HG03354 (cell line): ENCODE measurements around the gene LUC7L.
"Not testable (repeated sequence)": the region's sequence is repeated elsewhere in the genome, so short reads cannot be mapped to it uniquely, and the experiment has no call there.

Experiments
- ATAC-seq: cut with Tn5 transposase; IDR thresholded peaks from one replicate; pipeline ENCODE4 v1.9.1; 2021; ENCODE audit warnings: mild to moderate bottlenecking; ENCODE audit not compliant: unreplicated experiment, poor library complexity, severe bottlenecking

Gene LUC7L

DNA sequence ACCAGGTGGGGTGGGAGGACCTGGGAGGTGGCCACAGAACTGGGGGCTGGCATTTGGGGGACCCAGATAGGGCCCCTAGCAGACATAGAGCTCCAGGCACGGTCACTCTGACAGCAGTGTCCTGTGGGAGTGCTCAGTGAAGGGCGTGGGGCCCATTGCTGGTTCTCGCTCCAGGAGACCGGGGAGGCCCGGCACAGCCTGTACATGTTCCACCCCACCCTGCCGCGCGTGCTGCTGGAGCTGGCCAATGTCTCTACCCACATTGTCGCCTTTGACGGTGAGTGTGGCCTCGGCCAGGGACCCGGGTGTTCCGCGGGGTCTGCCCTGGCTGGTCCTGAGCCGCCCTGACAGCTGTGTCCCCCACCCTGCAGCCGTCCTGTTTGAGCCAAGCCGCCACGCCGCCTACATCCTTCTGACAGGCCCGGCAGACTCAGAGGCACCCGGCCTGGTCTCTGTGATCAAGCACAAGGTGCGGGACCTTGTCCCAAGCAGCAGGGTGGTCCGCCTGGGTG lies 35.2 kb upstream of the LUC7L start:
- ATAC-seq, result no peak

DNA sequence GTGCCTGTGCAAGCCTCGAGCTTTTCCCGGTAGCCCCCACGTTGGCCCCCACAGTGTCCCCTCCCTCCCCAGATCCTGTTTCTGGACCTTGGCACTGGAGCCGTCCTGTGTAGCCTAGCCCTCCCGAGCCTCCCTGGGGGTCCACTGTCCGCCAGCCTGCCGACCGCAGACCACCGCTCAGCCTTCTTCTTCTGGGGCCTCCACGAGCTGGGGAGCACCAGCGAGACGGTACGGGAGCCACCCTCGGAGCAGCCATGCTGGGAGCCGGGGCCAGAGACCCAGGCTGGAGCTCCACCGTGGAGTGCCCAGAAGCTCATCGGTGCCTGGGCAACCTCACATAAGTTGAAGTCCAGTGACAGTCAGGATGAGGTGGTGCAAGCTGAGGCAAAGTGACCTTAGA lies 34.7 kb upstream of the LUC7L start:
- ATAC-seq, result no peak

GRCh38 chr16:263182-263774 lies 34.0 kb upstream of the LUC7L start:
- ATAC-seq, result no peak

GRCh38 chr16:262121-262745 lies 33.0 kb upstream of the LUC7L start:
- no peak for ATAC-seq

DNA sequence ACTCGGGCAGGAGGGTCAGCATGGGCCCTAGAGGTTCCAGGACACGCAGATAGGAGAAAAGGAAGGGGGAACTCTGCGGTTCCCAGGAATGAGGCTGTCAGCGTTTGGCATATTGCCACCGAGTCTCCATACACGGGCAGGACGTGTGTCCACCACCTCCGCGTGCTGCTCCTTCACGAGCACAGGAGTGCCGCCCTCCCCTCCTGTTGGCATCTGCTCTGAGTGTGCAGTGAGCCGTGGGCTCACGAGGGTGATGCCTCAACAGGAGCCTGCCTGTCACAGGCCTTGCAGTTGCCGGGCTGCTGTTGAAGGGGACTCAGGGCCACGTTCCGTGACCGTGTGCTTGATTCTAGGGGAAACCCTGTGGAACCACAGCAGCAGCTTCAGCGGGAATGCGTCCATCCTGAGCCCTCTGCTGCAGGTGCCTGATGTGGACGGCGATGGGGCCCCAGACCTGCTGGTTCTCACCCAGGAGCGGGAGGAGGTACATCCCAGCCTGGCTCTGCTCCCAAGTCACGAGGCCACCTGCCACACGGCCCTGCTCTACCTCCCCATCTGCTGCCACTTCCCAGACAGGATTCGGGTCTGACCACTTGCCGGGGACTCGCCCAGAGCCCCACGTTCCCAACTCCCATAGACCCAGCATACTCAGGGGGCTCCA lies 31.9 kb upstream of the LUC7L start:
- no peak for ATAC-seq

DNA sequence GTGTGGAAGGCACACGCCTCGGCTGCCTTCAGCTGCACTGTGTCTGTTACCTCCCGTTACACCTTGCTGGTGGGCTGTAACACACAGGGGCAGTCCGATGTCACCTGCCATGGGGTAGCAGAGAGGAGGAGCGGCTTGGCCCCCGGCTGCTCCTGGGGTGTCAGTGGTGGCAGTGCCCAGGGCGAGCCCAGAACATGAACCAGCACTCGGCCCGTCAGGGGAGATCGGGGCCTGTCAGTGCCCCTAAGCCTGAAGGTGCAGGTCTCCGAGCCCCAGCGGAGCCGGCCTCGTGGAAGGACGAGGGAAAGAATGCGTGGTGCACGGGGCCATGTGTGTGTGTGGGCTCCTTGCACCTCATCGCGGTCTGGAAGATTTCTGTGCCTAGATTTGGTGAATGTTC lies 31.1 kb upstream of the LUC7L start:
- ATAC-seq, result no peak

DNA sequence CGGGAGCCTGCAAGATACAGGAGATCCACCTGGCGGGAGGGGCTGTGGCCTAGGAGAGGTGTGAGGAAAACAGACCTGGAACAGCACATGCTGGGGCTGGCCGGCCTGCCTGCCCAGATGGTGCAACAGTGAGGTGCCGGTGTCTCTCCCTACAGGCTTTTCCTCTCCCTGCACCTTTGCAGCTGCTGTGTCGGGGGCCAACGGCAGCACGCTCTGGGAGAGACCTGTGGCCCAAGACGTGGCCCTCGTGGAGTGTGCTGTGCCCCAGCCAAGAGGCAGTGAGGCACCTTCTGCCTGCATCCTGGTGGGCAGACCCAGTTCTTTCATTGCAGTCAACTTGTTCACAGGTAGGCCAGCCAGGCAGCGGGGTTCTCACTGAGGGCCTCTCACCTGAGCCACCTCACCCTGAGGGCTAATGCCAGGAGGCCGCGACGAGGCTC lies 30.6 kb upstream of the LUC7L start:
- no peak for ATAC-seq

DNA sequence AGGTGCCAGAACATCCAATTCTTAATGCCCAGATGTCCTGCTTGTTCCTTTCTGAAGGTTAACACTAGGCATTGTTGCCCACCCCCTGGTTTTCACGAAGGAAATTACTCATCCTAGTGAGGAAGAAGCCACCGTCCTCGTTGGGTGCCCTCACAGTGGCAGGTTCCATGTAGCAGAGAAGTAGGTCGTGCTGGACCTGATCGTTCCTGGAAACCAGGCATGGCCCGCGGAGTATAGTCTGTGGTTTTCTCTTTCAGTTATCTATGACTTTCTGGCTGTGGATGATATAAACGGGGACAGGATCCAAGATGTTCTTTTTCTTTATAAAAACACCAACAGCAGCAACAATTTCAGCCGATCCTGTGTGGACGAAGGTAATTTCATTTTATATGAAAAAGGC lies 30.0 kb upstream of the LUC7L start:
- no peak for ATAC-seq

DNA sequence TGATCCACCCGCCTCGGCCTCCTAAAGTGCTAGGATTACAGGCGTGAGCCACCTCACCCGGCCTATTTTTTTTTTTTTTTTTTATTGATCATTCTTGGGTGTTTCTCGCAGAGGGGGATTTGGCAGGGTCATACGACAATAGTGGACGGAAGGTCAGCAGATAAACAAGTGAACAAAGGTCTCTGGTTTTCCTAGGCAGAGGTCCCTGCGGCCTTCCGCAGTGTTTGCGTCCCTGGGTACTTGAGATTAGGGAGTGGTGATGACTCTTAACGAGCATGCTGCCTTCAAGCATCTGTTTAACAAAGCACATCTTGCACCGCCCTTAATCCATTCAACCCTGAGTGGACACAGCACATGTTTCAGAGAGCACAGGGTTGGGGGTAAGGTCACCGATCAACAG lies 28.8 kb upstream of the LUC7L start:
- not testable (repeated sequence) for ATAC-seq

DNA sequence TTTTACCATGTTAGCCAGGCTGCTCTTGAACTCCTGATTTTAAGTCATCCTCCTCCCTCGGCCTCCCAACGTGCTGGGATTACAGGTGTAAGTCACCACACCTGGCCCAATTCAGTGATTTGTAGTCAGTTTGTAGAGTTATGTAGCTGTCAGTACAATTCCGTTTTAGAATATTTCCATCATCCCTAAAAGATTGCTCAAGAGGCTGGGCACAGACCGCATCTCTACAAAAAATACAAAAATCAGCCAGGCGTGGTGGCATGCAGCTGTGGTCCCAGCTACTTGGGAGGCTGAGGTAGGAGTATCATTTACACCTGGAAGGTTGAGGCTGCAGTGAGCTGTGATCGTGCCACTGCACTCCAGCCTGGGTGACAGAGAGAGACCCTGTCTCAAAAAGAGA lies 25.9 kb upstream of the LUC7L start:
- ATAC-seq, result no peak

DNA sequence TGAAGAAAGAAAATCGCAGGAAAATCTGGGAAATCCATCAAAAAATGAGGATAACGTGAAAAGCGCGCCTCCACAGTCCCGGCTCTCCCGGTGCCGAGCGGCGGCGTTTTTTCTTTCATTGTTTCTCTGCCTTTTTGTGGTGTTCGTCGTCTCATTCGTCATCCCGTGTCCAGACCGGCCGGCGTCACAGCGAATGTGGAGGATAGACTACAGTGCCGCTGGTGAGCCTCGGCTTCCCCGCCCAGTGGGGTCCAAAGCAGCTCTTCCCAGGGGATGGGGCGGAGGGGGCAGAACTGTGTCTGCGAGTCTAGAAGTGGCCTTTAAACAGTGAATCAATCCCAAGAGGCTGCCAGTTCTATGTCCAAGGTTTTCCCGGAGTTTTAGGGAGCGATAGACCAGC lies 25.2 kb upstream of the LUC7L start:
- no peak for ATAC-seq

DNA sequence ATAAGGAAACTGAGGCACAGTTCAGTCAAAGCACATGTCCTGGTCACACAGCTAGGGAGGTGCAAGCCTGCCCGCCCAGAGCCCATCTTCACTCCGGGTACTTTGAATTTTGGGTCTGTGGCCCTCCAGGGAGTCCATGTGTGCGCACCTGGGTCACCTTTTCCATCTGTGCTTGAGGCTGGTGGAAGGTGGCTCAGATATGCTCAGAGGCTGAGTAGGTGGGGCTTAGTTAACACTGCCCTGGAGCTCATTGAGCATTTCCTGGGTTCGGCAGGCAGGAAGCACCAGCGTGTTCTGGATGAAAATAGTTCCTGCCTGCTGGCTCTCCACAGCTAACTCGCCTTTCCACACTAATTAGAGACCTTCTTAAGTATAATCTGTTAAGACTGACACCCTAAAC lies 24.6 kb upstream of the LUC7L start:
- ATAC-seq, result no peak

DNA sequence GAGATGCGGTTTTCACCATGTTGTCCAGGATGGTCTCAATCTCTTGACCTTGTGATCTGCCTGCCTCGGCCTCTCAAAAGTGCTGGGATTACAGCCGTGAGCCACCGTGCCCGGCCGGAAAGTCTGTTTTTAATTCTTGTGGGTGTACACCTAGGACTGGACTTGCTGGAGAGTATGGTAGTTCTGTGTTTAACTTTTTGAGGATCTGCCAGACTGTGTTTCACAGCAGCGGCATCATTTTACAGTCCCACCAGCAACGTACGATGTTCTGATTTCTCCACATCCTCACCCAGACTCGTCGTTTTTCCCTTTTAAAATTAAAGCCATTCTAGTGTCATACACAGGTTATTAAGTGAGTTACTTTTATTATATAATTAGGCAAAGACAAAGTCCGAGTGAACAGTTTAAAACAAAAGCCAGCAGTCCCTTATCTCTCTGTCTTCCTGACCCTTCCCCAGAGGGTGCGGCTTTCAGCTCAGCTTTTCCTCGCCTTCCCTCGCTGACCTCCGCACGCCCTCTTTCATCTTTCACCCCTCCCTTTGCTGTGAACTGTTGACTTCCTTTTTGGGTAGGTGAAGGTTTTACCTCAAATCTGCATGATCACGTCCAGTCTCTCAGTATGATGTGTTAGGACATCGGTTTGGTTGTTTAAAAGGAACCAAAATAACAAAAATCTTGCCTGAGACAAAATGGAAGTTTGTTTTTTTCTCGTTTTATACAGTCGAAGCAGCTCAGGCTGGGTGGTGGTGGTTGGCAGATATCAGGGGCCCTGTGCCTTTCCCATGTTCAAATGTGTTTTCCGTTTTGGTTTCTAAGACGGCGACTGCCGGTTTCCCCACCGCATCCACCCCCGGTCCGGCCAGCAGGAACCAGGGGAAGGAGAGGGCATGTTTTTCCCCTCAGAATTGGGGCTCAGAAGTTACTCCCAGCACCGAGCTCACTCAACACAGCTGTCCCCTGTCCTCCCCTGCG lies 23.4 kb upstream of the LUC7L start:
- ATAC-seq, result no peak

- no peak for ATAC-seq
These were observed 20.2 kb upstream of the LUC7L start for GRCh38 chr16:249431-249830.

GRCh38 chr16:247027-247426 lies 17.8 kb upstream of the LUC7L start:
- ATAC-seq, result no peak

GRCh38 chr16:245105-245504 lies 15.9 kb upstream of the LUC7L start:
- ATAC-seq, result no peak

- ATAC-seq, result no peak
These were observed 14.1 kb upstream of the LUC7L start for GRCh38 chr16:243348-243747.

GRCh38 chr16:242281-242680 lies 13.0 kb upstream of the LUC7L start:
- ATAC-seq, result no peak

DNA sequence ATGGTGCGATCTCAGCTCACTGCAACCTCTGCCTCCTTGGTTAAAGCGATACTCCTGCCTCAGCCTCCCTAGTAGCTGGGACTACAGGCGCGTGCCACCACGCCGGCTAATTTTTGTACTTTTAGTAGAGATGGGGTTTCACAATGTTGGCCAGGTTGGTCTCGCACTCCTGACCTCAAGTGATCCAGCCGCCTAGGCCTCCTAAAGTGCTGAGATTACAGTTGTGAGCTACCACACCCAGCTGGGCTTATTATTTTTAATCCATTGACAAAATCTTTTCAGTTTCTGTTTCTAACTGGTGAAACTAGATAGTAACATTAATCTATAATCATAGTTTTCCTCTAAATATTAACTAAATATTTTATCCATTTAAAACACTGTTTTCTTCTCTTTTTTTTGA lies 11.3 kb upstream of the LUC7L start:
- no peak for ATAC-seq

GRCh38 chr16:239948-240277 lies 10.7 kb upstream of the LUC7L start:
- no peak for ATAC-seq
